Activated T-helper 1 cell treated with anti-CD3 and anti-CD28 coated beads, Interleukin-2, amount 50 U/mL, for 16 hours (primary cell): ENCODE measurements around the gene MPHOSPH10.
"Not testable (repeated sequence)": the region's sequence is repeated elsewhere in the genome, so short reads cannot be mapped to it uniquely, and the experiment has no call there.

Source experiments
- DNase-seq, 2 donors: peaks; one replicate each; pipeline ENCODE4 v3.0.0-alpha.2; 2020; ENCODE audit warnings: low read depth in 1 of 2, low spot score in 1 of 2

MPHOSPH10 gene, protein sequence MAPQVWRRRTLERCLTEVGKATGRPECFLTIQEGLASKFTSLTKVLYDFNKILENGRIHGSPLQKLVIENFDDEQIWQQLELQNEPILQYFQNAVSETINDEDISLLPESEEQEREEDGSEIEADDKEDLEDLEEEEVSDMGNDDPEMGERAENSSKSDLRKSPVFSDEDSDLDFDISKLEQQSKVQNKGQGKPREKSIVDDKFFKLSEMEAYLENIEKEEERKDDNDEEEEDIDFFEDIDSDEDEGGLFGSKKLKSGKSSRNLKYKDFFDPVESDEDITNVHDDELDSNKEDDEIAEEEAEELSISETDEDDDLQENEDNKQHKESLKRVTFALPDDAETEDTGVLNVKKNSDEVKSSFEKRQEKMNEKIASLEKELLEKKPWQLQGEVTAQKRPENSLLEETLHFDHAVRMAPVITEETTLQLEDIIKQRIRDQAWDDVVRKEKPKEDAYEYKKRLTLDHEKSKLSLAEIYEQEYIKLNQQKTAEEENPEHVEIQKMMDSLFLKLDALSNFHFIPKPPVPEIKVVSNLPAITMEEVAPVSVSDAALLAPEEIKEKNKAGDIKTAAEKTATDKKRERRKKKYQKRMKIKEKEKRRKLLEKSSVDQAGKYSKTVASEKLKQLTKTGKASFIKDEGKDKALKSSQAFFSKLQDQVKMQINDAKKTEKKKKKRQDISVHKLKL

GRCh38 chr2:71130152-71130904 is at the start of gene MPHOSPH10, which contains the start of gene MCEE:
TSS of gene MPHOSPH10 (plus strand) at chr2:71130634. CDS start at chr2:71130666, 32 bp downstream.
TSS of gene MCEE (minus strand) at chr2:71130229. CDS start at chr2:71130219, 10 bp downstream.
- peak; percentile 79 to 80 for DNase-seq

- peak in 1 of 2 donors; percentile 35 for DNase-seq
Observed at GRCh38 chr2:71082402-71083252, 47.8 kb upstream of the MPHOSPH10 start.

DNA sequence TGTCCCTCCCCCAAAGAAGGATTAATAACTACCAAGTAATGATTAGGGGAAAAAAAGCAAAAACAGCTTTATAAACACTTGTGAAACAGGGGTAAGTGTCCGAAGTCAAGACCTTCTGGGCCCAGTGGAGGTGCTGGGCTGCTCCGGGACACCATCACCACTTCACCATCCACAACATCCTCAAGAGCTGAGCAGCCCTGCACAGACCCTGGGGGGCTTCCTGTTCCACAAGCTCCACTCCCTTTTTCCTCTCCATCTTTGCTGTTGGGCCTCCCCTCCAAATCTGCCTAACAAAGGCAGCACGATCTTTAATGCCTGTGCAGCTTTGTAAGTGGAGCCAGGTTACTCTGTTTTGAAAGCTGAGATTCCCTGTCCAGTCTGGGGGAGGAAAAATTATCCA is 47.1 kb upstream of the MPHOSPH10 start:
- not testable (repeated sequence) for DNase-seq

GRCh38 chr2:71083752-71084312 is 46.6 kb upstream of the MPHOSPH10 start:
- DNase-seq = not testable (repeated sequence)

GRCh38 chr2:71085325-71086003 is 45.0 kb upstream of the MPHOSPH10 start:
- not testable (repeated sequence) for DNase-seq

DNA sequence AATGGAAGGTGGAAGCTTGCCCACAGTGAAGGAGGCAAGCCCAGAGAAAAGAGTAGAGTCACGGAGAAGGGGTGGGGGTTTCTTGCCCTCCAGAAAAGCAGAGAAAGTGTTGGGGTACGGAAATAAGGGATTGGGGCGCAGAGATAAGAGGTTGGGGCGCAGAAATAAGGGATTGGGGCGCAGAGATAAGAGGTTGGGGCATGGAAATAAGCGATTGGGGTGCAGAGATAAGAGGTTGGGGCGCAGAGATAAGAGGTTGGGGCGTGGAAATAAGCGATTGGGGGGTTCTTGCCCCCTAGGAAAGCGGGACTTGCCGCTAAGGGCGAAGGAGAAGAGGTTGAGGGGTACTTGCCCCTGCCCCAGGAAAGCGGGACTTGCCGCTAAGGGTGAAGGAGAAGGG is 41.0 kb upstream of the MPHOSPH10 start:
- not testable (repeated sequence) for DNase-seq

DNA sequence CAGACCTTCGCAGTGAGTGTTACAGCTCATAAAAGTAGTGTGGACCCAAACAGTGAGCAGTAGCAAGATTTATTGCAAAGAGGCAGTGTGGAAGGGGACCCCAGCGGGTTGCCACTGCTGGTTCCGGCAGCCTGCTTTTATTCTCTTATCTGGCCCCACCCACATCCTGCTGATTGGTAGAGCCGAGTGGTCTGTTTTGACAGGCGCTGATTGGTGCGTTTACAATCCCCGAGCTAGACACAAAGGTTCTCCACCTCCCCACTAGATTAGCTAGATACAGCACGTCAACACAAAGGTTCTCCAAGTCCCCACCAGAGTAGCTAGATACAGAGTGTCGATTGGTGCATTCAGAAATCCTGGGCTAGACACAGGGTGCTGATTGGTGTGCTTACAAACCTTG is 38.6 kb upstream of the MPHOSPH10 start:
- not testable (repeated sequence) for DNase-seq

DNA sequence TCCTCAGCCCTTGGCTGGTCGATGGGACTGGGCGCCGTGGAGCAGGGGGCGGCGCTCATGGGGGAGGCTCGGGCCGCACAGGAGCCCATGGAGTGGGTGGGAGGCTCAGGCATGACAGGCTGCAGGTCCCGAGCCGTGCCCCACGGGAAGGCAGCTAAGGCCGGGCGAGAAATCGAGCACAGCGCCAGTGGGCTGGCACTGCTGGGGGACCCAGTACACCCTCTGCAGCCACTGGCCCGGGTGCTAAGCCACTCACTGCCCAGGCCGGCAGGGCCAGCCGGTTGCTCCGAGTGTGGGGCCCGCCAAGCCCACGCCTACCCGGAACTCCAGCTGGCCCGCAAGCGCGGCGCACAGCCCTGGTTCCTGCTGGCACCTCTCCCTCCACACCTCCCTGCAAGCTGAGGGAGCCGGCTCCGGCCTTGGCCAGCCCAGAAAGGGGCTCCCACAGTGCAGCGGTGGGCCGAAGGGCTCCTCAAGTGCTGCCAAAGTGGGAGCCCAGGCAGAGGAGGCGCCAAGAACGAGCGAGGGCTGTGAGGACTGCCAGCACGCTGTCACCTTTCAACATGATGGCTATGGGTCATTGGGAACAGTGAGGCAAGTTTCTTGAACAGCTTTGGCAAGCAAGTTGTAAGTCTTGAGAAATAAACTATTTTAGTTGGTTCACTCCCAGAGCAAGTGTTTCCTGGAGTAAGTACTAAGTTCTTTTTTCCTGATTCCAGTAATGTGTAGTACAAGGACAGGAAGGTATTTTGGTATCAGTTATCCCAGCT is 37.8 kb upstream of the MPHOSPH10 start:
- not testable (repeated sequence) for DNase-seq

- DNase-seq = peak in 1 of 2 donors; percentile 6
Observed at GRCh38 chr2:71100195-71100964, 30.1 kb upstream of the MPHOSPH10 start.

GRCh38 chr2:71101656-71102055 is 28.8 kb upstream of the MPHOSPH10 start:
- DNase-seq = no peak

- DNase-seq = no peak
Observed at GRCh38 chr2:71102981-71103681, 27.3 kb upstream of the MPHOSPH10 start.

DNA sequence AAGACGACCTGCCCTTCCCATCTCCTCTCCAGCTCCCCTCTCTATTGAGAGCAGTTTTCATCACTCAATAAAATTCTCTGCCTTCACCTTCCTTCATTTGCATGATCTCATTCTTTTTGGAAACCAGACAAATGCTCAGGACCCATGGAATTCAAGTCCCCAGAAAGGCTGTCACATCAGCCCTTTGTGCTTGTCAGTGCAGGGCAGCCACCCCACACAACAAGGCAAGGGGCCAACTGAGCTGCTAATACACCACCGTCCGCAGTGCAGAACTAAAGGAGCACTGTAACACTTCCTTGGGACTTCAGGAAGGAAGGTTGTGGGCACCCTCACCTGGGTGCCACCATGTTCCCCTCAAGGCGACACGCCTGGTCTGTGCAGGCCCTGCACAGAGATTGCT is 26.6 kb upstream of the MPHOSPH10 start:
- no peak for DNase-seq

DNA sequence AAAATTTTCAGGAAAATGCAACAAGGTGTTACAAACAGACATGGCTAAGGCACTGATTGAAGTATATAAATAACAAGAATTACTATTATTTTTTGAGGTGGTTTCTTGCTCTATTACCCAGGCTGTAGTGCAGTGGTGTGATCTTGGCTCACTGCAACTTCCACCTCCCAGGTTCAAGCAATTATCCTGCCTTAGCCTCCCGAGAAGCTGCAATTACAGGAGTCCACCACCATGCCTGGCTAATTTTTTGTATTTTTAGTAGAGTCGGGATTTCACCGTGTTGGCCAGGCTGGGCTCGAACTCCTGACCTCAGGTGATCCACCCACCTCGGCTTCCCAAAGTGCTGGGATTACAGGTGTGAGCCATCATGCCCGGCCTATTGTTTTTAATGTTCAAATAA is 24.0 kb upstream of the MPHOSPH10 start:
- not testable (repeated sequence) for DNase-seq

- no peak for DNase-seq
Observed at GRCh38 chr2:71108091-71108490, 22.3 kb upstream of the MPHOSPH10 start.

DNA sequence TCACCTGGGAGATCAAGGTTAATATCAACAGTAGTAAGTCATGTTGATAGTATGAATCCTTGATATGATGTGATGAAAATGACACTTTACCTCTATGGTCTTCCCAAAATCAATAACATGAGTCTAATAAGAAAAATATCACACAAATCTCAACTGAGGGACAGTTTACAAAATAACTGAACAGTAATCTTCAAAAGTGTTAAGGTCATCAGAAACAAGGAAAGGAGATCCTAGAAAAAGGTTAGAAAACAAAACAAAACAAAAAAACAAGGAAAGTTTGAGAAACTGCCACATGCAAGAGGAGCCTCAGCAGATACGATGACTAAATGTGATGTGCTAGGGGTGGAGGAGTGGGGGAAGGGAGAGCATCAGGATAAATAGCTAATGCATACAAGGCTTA is 16.6 kb upstream of the MPHOSPH10 start:
- DNase-seq = no peak

DNA sequence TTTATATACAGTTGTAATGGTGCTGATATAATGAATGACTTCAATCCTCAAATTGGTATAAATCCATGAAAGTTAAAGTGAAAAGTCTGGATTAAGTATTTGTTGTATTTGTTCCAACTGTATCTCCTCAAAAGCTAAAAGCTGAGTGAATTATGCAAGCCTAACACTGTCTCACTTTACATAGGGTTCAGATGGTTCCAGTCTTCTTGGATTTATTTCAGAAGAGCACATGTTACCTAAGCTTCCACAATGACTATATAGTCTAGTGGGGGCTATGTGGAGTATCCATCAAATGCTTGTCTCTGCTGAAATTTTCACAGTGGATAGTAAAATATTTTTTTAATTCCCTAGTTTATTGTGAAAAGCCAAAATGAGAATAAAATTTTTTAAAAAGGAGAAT is 13.4 kb upstream of the MPHOSPH10 start:
- DNase-seq = no peak

- DNase-seq = no peak
Observed at GRCh38 chr2:71120195-71120594, 10.2 kb upstream of the MPHOSPH10 start.

GRCh38 chr2:71121479-71121878 is 9.0 kb upstream of the MPHOSPH10 start:
- DNase-seq = no peak
